Transverse colon (tissue), 4 donors: ENCODE measurements around the gene SH3PXD2B.

Experiments
- CTCF ChIP-seq, 5 experiments: fragments of 200-600 bp in 3 of 5; fragments of 450-650 bp in 2 of 5; sonication (generic) in 3 of 5; IDR thresholded peaks; 1 replicate in 2 of 5; 2 replicates in 3 of 5; pipeline ENCODE4 v1.5.1; 2016 to 2017; ENCODE audit warnings: antibody characterized with exemption in 5 of 5, inconsistent platforms in 3 of 5, mild to moderate bottlenecking in 2 of 5, moderate library complexity in 1 of 5
- EP300 ChIP-seq: sonication (generic); formaldehyde crosslinking; IDR thresholded peaks from one replicate; pipeline ENCODE4 v1.6.1; 2017; ENCODE audit warnings: antibody characterized with exemption, low read depth
- POLR2A ChIP-seq: fragments of 450-650 bp; IDR thresholded peaks from one replicate; pipeline ENCODE4 v1.6.1; 2016; ENCODE audit warnings: antibody characterized with exemption, mild to moderate bottlenecking, moderate library complexity
- POLR2AphosphoS5 ChIP-seq, 3 donors: sonication (generic); formaldehyde crosslinking; IDR thresholded peaks; one replicate each; pipeline ENCODE4 v1.6.1; 2016; ENCODE audit warnings: antibody characterized with exemption in 3 of 3

DNA sequence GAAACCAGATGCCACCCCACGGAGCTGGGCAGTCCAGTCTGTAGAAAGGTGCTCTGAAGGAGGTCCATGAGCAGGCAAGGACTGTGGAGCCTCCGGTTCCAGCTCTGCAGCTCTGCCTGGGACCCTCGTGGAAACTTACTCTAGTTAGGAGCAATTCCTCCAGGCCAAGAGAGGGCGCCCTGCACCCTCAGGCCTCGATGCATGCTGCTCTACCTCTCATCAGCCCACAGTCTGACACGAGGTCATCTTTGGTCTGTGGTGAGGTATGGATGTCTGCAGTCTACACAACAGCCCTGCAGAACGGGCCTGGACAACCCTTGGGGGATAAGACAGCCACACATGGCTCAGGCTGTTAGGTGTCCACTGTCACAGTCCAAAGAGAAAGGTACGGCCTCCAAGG lies 120.1 kb downstream of the SH3PXD2B start:
- TF ChIP-seq CTCF (IDR thresholded peaks at IDR 0.05) (no peak), POLR2A (no peak), EP300 (no peak), POLR2AphosphoS5 (IDR thresholded peaks at IDR 0.05) (no peak)
